H1 (cell line): ENCODE data around the gene ZNF771.

Source experiments
- BRCA1 ChIP-seq: IDR thresholded peaks from 2 replicates; pipeline ENCODE4 v1.6.1; 2012; ENCODE audit warnings: low read depth, low read length, improper control_type of control experiment
- CBX8 ChIP-seq: fragments of 300-800, 300-1000 bp; sonication (generic); IDR thresholded peaks from 2 replicates; pipeline ENCODE4 v1.7.1; 2016; ENCODE audit warnings: low read depth, low read length, borderline replicate concordance
- CEBPB ChIP-seq: IDR thresholded peaks from 2 replicates; pipeline ENCODE4 v1.6.1; 2012; ENCODE audit warnings: low read depth, low read length
- CHD2 ChIP-seq: IDR thresholded peaks from 2 replicates; pipeline ENCODE4 v1.6.1; 2012; ENCODE audit warnings: low read length, improper control_type of control experiment
- CTCF ChIP-seq, 3 experiments: IDR thresholded peaks; 1 replicate in 2 of 3; 2 replicates in 1 of 3; pipeline versions ENCODE4 v1.5.1 to v1.6.1; 2011; ENCODE audit warnings: low read length in 3 of 3, mild to moderate bottlenecking in 3 of 3, inconsistent platforms in 2 of 3, low read depth in 1 of 3, moderate library complexity in 1 of 3; ENCODE audit not compliant: insufficient read depth in 1 of 3; ENCODE audit errors: control extremely low read depth in 1 of 3
- JUND ChIP-seq: IDR thresholded peaks from 2 replicates; pipeline ENCODE4 v1.6.1; 2011; ENCODE audit warnings: mild to moderate bottlenecking, improper control_type of control experiment, low read length
- MAX ChIP-seq: IDR thresholded peaks from 2 replicates; pipeline ENCODE4 v1.6.1; 2012; ENCODE audit warnings: inconsistent platforms
- POLR2A ChIP-seq, 2 experiments: IDR thresholded peaks; 1 replicate in 1 of 2; 2 replicates in 1 of 2; pipeline ENCODE4 v1.6.1; 2011; ENCODE audit warnings: low read depth in 2 of 2, low read length in 2 of 2, mild to moderate bottlenecking in 2 of 2; ENCODE audit errors: control extremely low read depth in 1 of 2
- POLR2AphosphoS5 ChIP-seq: IDR thresholded peaks from 2 replicates; pipeline ENCODE4 v1.6.1; 2011; ENCODE audit warnings: low read depth, low read length
- SIN3A ChIP-seq, 2 experiments: IDR thresholded peaks in 1 of 2; conservative IDR thresholded peaks in 1 of 2; 2 replicates each; pipeline ENCODE4 v1.6.1; 2011 to 2012; ENCODE audit warnings: low read length in 2 of 2, improper control_type of control experiment in 1 of 2, low read depth in 1 of 2, mild to moderate bottlenecking in 1 of 2
- TAF1 ChIP-seq: IDR thresholded peaks from 2 replicates; pipeline ENCODE4 v1.6.1; 2011; ENCODE audit warnings: mild to moderate bottlenecking, low read depth, low read length

- no peak for TF ChIP-seq CTCF (IDR thresholded peaks at IDR 0.05; ENCODE audit: control extremely low read depth in 1 of 3, insufficient read depth in 1 of 3, low read depth in 1 of 3, low read length in 3 of 3)
- no peak for TF ChIP-seq POLR2A (IDR thresholded peaks at IDR 0.05; ENCODE audit: control extremely low read depth in 1 of 2, low read depth in 2 of 2, low read length in 2 of 2)
- TF ChIP-seq CEBPB = no peak
- TF ChIP-seq POLR2AphosphoS5 = no peak
- TF ChIP-seq TAF1 = no peak
- TF ChIP-seq CBX8 = no peak
- TF ChIP-seq BRCA1 = no peak
- no peak for TF ChIP-seq SIN3A (conservative IDR thresholded peaks at IDR 0.05 in 1 of 2, IDR thresholded peaks at IDR 0.05 in 1 of 2; ENCODE audit: low read depth in 1 of 2, low read length in 2 of 2)
- no peak for TF ChIP-seq MAX
- TF ChIP-seq CHD2 = no peak
- no peak for TF ChIP-seq JUND
These were observed 49.5 kb upstream of the ZNF771 start for GRCh38 chr16:30357715-30358576.
